NCI-H2081 (cell line): ENCODE data around the gene POU6F1.

Experiments
- DNase-seq, 2 experiments: peaks; one replicate each; lab custom pipeline; 2025; lab: John Stamatoyannopoulos, UW

Gene POU6F1

GRCh38 chr12:51163795-51164194 lies 54.1 kb downstream of the POU6F1 start:
- no peak for DNase-seq

DNA sequence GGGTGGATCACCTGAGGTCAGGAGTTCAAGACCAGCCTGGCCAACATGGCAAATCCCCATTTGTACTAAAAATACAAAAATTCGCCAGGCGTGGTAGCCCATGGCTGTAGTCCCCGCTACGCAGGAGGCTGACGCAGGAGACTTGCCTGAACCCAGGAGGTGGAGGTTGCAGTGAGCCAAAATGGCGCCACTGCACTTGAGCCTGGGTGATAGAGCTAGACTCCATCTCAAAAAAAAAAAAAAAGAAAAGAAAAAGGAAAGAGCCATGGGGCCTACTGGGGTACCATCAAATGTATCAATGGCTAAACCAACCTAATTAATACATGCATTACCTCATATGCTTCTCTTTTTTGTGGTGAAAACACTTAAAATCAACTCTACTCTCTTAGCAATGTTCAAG lies 55.6 kb downstream of the POU6F1 start:
- no peak for DNase-seq

- no peak for DNase-seq
Observed at GRCh38 chr12:51160814-51161459, 56.9 kb downstream of the POU6F1 start.

DNA sequence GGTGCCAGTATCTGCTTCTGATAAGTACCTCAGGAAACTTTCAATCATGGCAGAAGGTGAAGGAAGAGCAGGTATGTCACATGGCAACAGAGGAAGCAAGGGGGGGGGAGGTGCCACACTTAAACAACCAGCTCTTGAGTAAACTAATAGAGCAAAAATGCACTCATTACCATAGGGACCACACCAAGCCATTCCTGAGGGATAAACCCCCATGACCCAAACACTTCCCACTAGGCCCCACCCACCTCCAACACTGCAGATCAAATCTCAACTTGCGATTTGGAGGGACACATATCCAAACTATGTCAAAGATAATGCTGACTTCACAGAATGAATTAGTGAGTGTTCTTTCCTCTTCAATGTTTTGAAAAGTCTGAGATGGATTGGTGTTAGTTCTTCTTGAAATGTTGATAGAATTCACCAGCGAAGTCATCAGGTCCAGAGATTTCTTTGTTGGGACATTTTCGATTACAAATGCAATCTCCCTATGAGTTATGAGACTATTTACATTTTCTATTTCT lies 61.6 kb downstream of the POU6F1 start:
- no peak for DNase-seq

DNA sequence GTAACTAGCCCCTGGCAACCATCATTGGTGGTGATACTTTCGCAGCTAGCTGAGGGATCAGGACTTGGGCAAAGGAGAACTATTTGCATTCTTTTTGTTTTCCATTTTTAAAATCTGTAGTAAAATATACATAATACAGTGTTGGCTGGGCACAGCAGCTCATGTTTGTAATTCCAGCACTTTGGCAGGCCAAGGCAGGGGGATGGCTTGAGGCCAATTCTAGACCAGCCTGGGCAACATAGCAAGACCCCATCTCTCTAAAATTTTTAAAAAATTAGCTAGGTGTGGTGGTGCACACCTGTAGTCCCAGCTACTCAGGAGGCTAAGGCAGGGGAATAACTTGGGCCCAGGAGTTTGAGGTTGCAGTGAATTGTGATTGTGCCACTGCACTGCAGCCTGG lies 64.9 kb downstream of the POU6F1 start:
- no peak for DNase-seq

GRCh38 chr12:51150777-51151176 lies 67.1 kb downstream of the POU6F1 start:
- no peak for DNase-seq

GRCh38 chr12:51147309-51147708 lies 70.6 kb downstream of the POU6F1 start:
- no peak for DNase-seq

GRCh38 chr12:51139292-51139844 lies 78.5 kb downstream of the POU6F1 start:
- no peak for DNase-seq
